ENCODE data around the gene PTMA.
A peak's percentile ranks its signal among the peaks of the same experiment; 100 is the strongest.

PTMA gene

DNA sequence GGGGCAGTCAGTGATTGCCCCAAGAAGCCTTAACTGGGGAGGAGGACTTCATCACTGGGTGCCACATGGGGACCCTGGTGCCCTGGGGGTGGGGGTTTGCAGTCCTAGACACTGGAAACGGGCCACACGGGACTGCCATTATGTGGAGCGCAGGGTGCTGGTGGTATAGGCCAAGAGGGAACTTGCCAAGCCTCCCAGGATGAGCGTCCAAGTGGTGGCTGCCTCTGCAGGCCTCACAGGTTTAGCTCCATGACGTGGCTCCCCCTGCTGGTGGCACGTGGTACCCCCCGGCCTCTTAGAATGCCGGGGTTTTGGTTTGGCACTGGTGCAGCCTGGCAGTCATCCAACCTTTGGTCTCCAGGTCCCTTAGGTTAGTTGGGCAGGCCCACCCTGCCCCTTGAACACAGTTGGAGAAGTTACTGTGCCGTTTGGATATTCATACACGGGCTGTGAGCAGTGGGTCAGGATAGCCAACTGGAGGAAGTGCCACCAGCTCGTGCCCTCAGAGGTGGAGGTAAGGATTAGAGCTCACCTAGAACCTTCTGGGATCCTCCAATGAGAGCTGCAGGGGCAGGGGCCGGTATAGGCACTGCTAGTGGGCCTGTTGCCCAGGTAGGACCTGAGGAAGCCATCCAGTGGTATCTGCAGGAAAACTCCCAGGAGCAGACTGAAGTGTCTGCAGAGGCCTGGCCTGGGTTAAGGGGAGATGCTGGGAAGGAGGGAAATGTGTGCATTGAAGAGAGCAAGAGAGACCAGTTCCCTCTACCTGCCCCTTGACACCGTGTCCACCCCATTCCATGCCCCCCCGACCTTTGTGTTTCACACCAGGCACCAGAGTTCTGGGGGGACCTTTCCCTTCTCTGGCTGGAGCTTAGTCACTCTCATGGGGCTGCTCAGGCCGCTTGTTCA, 5.7 kb downstream of the PTMA start:
- peak; percentile 61 for ATAC-seq
- TF ChIP-seq TCF4 (CRISPR knock-in tag; IDR thresholded peaks at IDR 0.05; ENCODE audit: borderline replicate concordance), result 0 out of 2 replicates have a peak, but pooled peaks have one; percentile 18
- no peak for TF ChIP-seq CREB5 (CRISPR knock-in tag; IDR thresholded peaks at IDR 0.05; ENCODE audit: low read depth)
- TF ChIP-seq ARNTL (CRISPR knock-in tag; IDR thresholded peaks at IDR 0.05; ENCODE audit: borderline replicate concordance, low read depth), result peak; percentile 76; the same call in 1 of the 2 replicates
- TF ChIP-seq TOX (CRISPR knock-in tag; IDR thresholded peaks at IDR 0.05; ENCODE audit: borderline replicate concordance), result peak; percentile 52; the same call in 1 of the 2 replicates
- TF ChIP-seq, protein P1, sequence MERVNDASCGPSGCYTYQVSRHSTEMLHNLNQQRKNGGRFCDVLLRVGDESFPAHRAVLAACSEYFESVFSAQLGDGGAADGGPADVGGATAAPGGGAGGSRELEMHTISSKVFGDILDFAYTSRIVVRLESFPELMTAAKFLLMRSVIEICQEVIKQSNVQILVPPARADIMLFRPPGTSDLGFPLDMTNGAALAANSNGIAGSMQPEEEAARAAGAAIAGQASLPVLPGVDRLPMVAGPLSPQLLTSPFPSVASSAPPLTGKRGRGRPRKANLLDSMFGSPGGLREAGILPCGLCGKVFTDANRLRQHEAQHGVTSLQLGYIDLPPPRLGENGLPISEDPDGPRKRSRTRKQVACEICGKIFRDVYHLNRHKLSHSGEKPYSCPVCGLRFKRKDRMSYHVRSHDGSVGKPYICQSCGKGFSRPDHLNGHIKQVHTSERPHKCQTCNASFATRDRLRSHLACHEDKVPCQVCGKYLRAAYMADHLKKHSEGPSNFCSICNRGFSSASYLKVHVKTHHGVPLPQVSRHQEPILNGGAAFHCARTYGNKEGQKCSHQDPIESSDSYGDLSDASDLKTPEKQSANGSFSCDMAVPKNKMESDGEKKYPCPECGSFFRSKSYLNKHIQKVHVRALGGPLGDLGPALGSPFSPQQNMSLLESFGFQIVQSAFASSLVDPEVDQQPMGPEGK (CRISPR knock-in tag; IDR thresholded peaks at IDR 0.05; ENCODE audit: borderline replicate concordance), result peak; percentile 70; the same call in 1 of the 2 replicates
- TF ChIP-seq CSRNP3 (CRISPR knock-in tag; IDR thresholded peaks at IDR 0.05), result peak; percentile 86; the same call in 1 of the 2 replicates
- no peak for TF ChIP-seq OSR1 (CRISPR knock-in tag; IDR thresholded peaks at IDR 0.05)
- TF ChIP-seq RARB (CRISPR knock-in tag; IDR thresholded peaks at IDR 0.05), result no peak; the same call in 1 of the 2 replicates
- TF ChIP-seq, protein P2, sequence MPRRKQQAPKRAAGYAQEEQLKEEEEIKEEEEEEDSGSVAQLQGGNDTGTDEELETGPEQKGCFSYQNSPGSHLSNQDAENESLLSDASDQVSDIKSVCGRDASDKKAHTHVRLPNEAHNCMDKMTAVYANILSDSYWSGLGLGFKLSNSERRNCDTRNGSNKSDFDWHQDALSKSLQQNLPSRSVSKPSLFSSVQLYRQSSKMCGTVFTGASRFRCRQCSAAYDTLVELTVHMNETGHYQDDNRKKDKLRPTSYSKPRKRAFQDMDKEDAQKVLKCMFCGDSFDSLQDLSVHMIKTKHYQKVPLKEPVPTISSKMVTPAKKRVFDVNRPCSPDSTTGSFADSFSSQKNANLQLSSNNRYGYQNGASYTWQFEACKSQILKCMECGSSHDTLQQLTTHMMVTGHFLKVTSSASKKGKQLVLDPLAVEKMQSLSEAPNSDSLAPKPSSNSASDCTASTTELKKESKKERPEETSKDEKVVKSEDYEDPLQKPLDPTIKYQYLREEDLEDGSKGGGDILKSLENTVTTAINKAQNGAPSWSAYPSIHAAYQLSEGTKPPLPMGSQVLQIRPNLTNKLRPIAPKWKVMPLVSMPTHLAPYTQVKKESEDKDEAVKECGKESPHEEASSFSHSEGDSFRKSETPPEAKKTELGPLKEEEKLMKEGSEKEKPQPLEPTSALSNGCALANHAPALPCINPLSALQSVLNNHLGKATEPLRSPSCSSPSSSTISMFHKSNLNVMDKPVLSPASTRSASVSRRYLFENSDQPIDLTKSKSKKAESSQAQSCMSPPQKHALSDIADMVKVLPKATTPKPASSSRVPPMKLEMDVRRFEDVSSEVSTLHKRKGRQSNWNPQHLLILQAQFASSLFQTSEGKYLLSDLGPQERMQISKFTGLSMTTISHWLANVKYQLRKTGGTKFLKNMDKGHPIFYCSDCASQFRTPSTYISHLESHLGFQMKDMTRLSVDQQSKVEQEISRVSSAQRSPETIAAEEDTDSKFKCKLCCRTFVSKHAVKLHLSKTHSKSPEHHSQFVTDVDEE (CRISPR knock-in tag; IDR thresholded peaks at IDR 0.05), result 0 out of 2 replicates have a peak, but pooled peaks have one; percentile 53
- peak; percentile 68 for TF ChIP-seq ZNF70 (CRISPR knock-in tag; IDR thresholded peaks at IDR 0.05)
- TF ChIP-seq ISL1 (CRISPR knock-in tag; IDR thresholded peaks at IDR 0.05), result no peak
- TF ChIP-seq ZNF8 (CRISPR knock-in tag; IDR thresholded peaks at IDR 0.05), result peak; percentile 40; the same call in 1 of the 2 replicates
- peak; percentile 48; the same call in 1 of the 2 replicates for TF ChIP-seq ZC3H10 (CRISPR knock-in tag; IDR thresholded peaks at IDR 0.05)
- peak; percentile 88; the same call in 1 of the 2 replicates for TF ChIP-seq GLIS3 (CRISPR knock-in tag; IDR thresholded peaks at IDR 0.05)
- peak; percentile 58; the same call in 1 of the 2 replicates for TF ChIP-seq ZFP30 (CRISPR knock-in tag; IDR thresholded peaks at IDR 0.05)
- 0 out of 2 replicates have a peak, but pooled peaks have one; percentile 74 for TF ChIP-seq ESRRG (CRISPR knock-in tag; IDR thresholded peaks at IDR 0.05)

- ATAC-seq, result peak; percentile 51
- no peak for TF ChIP-seq TOX (CRISPR knock-in tag; IDR thresholded peaks at IDR 0.05; ENCODE audit: borderline replicate concordance)
- TF ChIP-seq ISL1 (CRISPR knock-in tag; IDR thresholded peaks at IDR 0.05), result no peak
- TF ChIP-seq CREB5 (CRISPR knock-in tag; IDR thresholded peaks at IDR 0.05; ENCODE audit: low read depth), result no peak
- TF ChIP-seq PPARA (CRISPR knock-in tag; IDR thresholded peaks at IDR 0.05; ENCODE audit: borderline replicate concordance), result no peak
- TF ChIP-seq RARB (CRISPR knock-in tag; IDR thresholded peaks at IDR 0.05), result no peak
- no peak for TF ChIP-seq ESRRG (CRISPR knock-in tag; IDR thresholded peaks at IDR 0.05)
- TF ChIP-seq ZC3H10 (CRISPR knock-in tag; IDR thresholded peaks at IDR 0.05), result no peak
- TF ChIP-seq ZNF70 (CRISPR knock-in tag; IDR thresholded peaks at IDR 0.05), result no peak
- no peak for TF ChIP-seq ZFP3 (CRISPR knock-in tag; IDR thresholded peaks at IDR 0.05)
- TF ChIP-seq TCF4 (CRISPR knock-in tag; IDR thresholded peaks at IDR 0.05; ENCODE audit: borderline replicate concordance), result no peak
- TF ChIP-seq, protein P3, sequence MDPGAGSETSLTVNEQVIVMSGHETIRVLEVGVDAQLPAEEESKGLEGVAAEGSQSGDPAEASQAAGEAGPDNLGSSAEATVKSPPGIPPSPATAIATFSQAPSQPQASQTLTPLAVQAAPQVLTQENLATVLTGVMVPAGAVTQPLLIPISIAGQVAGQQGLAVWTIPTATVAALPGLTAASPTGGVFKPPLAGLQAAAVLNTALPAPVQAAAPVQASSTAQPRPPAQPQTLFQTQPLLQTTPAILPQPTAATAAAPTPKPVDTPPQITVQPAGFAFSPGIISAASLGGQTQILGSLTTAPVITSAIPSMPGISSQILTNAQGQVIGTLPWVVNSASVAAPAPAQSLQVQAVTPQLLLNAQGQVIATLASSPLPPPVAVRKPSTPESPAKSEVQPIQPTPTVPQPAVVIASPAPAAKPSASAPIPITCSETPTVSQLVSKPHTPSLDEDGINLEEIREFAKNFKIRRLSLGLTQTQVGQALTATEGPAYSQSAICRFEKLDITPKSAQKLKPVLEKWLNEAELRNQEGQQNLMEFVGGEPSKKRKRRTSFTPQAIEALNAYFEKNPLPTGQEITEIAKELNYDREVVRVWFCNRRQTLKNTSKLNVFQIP (CRISPR knock-in tag; IDR thresholded peaks at IDR 0.05; ENCODE audit: borderline replicate concordance, low read depth), result no peak
These were observed 6.5 kb downstream of the PTMA start for GRCh38 chr2:231714639-231715498.
